ENCODE data around the gene FLVCR2.
A peak's percentile ranks its signal among the peaks of the same experiment; 100 is the strongest.

Gene FLVCR2

DNA sequence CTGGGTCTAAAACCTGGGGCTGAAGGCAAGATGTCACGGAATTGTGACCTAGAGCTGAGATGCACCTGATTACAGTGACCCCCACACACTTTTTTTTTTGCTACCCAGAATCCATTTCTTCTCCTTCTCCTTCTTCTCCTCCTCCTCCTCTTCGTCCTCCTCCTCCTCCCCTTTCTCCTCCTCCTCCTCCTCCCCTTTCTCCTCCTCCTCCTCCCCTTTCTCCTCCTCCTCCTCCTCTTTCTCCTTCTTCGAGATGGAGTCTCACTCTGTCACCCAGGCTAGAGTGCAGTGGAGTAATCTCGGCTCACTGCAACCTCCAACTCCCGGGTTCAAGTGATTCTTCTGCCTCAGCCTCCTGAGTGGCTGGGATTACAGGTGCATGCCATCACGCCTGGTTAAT is 19.4 kb upstream of the FLVCR2 start:
- no peak for DNase-seq

DNA sequence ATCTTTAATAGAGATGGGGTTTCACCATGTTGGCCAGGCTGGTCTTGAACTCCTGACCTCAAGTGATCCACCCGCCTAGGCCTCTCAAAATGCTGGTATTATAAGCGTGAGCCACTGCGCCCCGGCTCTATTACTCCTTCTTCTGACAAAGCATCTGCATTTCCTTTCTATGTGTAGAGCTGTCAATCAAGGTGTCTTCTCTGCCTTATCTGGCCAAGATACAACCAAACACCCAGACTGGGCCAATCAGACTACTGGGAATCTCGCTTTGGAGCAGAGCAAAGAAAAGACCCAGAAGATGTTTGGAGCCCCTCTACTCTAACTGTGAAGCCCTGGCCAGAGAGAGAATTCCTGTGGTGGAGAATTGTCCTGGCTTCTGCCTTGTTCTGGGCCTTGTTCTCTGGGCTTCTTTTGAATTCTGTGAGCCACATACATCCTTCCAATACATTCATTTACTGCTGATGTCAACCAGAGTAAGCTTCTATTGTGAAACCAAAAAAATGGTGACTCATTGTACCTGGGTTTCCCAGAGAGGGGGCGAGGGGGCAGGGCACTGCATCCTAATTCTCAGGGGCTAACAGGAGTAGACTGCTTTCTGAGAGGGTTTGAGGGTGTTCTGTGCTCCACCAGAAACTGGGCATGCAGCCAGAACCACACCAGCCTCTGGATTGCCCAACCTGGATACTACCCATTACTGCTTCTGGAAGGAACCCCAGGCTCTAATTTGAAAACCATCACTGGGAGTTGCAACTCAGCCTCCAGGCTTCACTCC is 18.8 kb upstream of the FLVCR2 start:
- peak; percentile 82 for DNase-seq

- DNase-seq: peak; percentile 66
These were observed 17.4 kb upstream of the FLVCR2 start for GRCh38 chr14:75561013-75561432.

GRCh38 chr14:75562089-75562488 is 16.3 kb upstream of the FLVCR2 start:
- DNase-seq: peak; percentile 89

DNA sequence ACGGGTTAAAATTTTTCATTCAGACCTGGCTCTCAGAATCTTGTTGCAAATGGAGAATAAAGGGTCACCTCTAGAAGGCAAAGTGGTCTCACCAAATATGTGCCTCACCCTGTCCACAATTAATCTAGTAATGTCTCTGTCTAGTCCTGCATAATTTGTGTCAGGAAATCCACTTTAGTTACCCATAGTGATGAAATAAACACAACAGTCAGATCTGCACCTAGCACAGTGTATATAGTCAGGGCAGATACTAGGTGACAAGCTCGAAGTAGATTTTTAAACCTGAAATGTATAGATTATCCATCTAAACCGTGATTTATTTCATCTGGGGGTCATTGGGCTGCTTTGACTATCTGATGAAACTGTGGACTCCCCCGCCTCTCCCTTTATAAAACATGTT is 15.9 kb upstream of the FLVCR2 start:
- no peak for DNase-seq

DNA sequence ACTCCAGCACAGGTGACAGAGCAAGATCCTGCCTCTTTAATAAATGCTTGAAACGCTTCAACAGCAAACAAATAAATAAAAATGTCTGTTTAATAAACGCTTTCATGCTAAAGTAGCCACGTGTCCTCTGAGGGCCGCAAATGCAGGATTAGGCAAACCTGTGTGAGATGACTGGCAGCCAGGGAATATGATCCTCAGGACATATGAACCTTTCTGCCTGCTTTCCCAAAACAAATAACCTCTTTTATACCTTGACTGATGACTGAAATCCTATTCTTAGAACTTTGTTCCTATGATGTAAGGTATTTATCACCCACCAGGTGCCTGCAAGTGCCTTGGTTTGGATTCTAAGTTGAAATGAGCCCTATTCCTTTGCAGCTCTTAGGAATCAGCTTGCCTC is 14.5 kb upstream of the FLVCR2 start:
- no peak for DNase-seq

DNA sequence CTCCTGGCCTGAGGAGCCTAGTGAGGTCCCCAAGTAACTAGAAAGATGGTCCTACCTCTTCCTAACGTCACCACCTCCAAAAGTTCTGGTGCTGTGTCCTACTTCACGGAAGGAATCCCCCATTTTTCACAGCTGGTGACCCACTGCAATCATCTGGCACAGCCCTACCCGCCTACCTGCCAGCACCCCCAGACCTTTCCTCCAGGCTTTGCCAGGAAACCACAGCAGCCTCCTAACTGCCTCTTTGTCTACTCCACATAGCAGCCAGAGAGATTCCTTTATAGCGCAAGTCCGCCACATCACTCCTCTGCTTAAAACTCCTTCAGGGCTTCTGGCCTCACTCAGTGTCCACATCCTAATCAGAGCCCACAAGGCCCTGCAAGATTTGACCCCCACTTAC is 13.4 kb upstream of the FLVCR2 start:
- DNase-seq: no peak

GRCh38 chr14:75566321-75566720 is 12.1 kb upstream of the FLVCR2 start:
- DNase-seq: peak; percentile 93

DNA sequence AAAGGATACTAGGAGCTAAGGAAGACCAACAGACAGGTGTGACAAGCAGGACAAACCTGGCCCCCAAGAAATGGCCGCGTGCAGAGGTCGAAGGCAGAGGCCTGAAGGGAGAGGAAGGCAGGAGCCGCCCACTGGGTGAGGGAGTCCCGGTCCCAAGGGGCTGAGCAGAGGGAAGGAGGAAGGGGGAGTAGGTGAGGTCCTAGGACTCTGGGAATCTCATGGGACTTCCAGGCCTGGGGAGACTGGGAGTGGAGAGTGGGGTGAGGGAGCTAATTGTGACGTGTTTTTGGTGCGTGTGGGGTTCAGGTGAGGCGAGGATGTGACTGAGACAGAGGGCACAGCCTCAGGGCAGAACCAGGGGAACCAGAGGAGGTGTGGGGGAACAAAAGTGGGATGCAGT is 11.7 kb upstream of the FLVCR2 start:
- no peak for DNase-seq

DNA sequence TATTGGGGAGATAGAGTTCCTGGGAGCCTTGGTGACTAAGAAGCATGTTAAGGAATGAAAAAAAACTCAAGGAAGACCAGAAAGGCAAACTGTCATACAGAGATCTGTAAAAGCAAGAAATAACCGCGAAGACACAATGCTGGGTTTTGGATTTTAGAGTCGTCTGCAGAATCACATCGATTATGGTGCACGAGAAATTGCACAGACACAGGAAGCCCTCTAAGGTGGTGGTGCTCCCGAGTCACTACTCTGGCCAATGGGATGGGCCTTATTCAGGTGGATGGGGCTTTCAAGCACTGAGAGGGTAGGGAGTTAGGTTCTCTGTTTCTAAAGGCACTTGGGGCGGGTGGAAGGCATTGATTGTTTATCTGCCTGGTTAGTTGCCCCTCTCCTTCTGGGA is 10.3 kb upstream of the FLVCR2 start:
- peak; percentile 47 for DNase-seq

DNA sequence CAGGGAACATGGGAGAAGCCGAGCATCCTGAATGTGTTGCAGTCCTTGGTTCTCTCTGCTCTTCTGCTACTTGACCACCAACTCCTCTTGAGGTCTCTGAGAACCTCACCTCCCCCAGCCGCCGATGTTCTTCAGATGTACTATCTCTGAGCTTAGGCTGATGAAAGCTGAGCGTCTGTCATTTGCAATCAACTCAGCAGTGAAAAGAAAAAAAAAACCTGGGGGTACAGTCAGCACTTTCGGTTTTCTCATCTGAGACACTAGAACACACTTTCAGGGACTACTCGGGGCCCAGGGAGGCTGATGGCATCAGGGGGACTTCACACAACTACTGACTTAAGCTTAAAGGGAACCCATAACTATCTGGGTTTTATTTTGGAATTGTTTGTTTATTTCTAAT is 9.6 kb upstream of the FLVCR2 start:
- peak; percentile 70 for DNase-seq

DNA sequence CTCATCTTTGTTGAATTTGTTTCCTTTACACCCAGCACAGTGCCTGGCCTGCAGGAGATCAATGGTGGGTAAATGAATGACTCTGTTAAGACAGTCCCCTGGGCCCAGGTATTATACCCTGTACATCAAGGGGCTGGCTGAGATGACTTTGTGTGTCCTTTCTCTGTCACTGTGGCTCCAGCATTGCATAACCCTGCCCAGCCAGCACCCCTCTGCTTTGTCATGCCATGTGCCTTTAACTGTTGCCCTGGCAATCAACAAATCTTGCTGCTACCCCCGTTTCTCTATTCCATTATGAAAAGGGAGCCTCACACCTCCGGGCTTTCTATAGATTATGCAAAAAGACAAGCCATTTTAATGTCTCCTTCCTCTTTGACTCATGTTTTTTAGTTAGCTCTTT is 7.6 kb upstream of the FLVCR2 start:
- peak; percentile 65 for DNase-seq

DNA sequence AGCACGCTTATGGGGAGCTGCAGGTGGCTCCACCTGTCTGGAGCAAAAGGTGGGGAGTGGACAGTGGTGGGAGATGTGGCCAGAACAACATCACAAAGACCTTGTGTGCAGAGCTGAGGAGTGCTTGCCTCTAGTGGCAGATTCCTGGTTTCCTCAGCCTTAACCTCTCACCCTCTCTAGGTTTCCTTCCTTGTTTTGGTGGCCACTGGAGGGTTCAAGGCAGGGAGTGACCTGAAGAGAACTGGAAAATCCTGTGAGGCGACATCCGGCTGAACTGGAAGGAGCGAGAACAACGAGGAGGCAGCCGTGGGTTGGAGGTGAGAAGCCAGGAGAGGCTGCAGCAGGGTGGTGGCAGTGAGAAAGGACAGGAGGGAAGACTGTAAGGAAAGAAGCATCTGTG is 6.3 kb upstream of the FLVCR2 start:
- DNase-seq: no peak

DNA sequence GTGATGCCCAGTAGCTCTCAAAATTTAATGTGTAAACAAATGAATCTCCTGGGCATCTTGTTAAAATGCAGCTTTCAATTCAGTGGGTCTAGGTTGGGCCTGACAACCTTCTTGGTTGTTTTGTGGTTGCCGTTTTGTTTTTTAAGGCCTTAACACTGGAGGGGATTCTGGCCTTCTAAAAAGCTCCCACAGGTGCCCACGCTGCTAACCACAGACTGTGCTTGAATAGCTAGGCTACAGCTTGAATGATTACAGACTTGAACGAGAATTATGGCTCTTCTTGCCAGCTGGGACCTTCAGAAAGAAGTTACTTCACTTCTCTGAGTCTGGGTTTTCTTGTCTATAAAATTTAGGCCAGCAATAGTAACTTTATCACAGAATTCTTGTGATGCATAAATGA is 1.3 kb upstream of the FLVCR2 start:
- no peak for DNase-seq

GRCh38 chr14:75577729-75578101 is 705 bp upstream of the FLVCR2 start:
- DNase-seq: peak; percentile 85

DNA sequence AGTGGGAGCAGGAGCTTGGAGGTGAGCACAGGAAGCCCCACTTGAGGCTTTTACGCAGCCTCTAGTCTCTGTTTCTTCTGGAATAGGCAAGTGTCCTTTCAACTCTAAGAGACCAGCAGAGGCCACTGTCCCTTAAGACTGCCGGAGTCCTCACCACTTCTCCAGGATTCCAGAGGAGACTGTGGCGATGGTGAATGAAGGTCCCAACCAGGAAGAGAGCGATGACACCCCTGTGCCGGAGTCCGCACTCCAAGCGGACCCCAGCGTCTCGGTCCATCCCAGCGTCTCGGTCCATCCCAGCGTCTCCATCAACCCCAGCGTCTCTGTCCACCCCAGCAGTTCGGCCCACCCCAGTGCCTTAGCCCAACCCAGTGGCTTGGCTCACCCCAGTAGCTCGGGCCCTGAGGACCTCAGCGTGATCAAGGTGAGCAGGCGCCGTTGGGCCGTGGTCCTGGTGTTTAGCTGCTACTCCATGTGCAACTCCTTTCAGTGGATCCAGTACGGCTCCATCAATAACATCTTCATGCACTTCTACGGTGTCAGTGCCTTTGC is 442 bp downstream of the FLVCR2 start:
- no peak for DNase-seq

DNA sequence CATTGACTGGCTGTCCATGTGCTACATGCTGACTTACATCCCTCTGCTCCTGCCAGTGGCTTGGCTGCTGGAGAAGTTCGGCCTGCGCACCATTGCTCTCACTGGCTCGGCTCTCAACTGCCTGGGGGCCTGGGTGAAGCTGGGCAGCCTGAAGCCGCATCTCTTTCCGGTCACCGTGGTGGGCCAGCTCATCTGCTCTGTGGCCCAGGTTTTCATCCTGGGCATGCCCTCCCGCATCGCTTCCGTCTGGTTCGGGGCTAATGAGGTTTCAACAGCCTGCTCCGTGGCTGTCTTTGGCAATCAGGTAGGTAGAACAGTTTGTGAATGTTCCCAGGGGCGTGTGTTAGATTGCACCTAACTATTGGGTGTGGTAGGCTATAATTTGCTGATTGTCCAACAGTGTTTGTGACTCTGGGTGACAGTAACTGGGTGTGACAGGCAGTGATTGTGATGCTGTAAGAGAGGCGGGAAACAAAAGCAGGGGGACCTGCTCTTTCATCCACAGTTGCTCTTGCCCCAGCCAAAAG is 981 bp downstream of the FLVCR2 start:
- no peak for DNase-seq

- DNase-seq: no peak
These were observed 1.5 kb downstream of the FLVCR2 start for GRCh38 chr14:75579882-75580281.

DNA sequence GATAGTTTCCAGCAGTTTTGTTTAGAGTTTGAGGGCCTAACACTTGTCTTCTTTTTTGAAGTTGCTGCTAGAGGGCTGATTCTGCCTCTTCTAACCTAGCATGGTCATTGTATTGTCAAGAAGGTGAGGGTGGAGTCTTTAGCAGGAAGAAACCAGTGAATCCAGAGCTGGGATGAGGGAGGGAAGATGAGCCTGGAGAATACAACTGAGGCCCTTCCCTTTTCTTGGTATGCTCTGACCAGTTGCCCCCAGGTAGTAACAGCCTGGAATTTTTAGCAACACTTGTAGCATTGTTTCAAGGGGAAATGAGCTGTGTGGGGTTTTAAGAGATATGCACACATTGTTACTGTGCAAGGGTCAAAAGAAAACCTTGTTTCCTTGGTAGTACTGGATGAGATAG is 9.0 kb downstream of the FLVCR2 start:
- DNase-seq: no peak

DNA sequence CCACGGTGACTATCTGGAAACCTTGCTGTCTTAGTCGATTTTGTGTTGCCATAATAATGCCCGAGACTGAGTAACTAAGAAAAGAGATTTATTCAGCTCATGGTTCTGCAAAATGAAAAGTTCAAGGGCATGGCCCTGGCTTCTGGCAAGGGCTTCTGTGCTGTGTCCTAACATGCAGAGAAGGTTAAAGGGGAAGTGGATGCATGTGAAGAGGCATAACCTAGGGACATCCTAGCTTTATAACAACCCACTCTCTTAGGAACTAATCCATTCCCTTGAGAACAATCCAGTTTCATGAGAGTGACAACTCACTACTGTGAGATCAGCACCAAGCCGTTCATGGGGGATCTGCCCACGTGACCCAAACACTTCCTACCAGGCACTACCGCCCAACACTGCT is 11.5 kb downstream of the FLVCR2 start:
- no peak for DNase-seq

DNA sequence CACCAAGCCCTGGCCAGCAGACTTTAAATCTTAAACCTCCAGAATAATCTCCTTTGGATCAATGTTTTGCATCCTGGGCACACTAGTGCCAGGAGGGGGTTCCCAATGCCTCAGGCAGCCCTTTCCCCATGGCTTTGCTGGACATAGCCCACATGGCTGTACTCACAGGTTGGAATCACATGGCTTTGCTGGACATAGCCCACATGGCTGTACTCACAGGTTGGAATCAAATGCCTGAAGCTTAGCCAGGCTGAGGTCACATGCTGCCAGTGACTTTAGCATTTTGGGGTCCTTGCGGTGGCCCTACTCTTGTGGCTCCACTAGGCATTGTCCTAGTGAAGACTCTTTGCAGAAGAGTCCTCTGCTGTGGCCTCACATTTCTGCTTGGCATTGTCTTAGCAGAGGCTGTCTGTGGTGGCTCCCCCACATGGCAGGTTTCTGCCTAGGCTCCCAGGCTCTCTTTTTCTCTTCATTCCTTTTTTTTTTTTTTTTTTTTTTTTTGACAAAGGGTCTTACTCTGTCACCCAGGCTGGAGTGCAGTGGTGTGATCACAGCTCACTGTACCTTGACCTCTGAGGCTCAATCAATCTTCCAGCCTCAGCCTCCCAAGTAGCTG is 13.0 kb downstream of the FLVCR2 start:
- DNase-seq: no peak

DNA sequence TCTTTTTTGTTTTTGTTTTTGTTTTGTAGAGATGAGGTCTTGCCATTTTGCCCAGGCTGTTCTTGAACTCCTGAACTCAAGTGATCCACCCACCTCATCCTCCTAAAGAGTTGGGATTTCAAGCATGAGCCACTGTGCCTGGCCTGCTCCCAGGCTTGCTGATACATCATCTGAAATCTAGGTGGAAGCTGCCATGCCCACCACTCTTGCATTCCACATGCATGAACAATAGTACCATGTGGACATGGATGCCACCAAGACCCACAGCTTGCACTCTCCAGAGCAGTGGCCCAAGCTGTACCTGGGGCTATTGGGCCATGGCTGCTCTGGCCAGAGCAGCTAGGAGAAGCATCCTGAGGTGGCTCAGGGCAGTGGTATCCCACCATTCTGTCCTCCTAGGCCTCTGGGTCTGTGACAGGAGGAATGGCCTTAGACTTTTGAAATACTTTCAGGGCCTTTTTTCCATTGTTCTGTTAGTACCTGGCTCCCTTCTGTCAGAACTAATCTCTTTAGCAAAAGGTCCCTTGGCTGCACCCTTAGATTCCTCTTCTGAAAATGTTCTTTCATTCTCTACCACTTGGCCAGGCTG is 13.7 kb downstream of the FLVCR2 start:
- DNase-seq: no peak

- no peak for DNase-seq
These were observed 16.8 kb downstream of the FLVCR2 start for GRCh38 chr14:75595226-75595625.

DNA sequence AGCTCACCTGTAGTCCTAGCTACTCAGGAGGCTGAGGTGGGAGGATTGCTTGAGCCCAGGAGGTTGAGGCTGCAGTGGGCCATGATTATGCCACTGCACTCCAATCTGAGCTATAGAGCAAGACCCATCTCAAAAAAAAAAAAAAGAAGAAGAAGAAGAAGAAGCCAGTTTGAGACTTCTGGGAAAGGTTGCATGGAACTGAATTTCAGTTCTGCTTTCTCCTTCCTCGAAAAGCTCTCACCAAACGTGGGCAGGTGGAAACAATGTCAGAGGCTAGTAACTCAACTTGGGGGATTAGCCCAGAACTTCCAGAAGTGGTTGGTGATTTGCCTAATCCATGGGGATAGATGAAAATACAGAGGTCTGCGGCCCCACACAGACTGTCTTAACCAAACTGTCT is 18.7 kb downstream of the FLVCR2 start:
- no peak for DNase-seq
